ENCODE measurements around the gene GYG2. TPM values are rescaled to one million over a fixed set of nuclear protein-coding genes. Genes with fewer than 3 reads are reported as not detected.

GYG2 gene
- total RNA-seq, 4 donors from 2014 or later: 3.0 to 6.8 (median 4.2) TPM

- TF ChIP-seq, protein P1, sequence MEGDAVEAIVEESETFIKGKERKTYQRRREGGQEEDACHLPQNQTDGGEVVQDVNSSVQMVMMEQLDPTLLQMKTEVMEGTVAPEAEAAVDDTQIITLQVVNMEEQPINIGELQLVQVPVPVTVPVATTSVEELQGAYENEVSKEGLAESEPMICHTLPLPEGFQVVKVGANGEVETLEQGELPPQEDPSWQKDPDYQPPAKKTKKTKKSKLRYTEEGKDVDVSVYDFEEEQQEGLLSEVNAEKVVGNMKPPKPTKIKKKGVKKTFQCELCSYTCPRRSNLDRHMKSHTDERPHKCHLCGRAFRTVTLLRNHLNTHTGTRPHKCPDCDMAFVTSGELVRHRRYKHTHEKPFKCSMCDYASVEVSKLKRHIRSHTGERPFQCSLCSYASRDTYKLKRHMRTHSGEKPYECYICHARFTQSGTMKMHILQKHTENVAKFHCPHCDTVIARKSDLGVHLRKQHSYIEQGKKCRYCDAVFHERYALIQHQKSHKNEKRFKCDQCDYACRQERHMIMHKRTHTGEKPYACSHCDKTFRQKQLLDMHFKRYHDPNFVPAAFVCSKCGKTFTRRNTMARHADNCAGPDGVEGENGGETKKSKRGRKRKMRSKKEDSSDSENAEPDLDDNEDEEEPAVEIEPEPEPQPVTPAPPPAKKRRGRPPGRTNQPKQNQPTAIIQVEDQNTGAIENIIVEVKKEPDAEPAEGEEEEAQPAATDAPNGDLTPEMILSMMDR (IDR thresholded peaks at IDR 0.05): no peak
- TF ChIP-seq EP300 (IDR thresholded peaks at IDR 0.05; ENCODE audit: low read depth): no peak
- no peak for TF ChIP-seq POLR2AphosphoS5 (IDR thresholded peaks at IDR 0.05)
- Histone ChIP-seq H3K4me1 (no peaks in the 10 kb centered on the region), H3K27me3 (no peaks in the 10 kb centered on the region), H3K27ac (no peak overlapping the region), H3K9me3 (no peaks in the 10 kb centered on the region), H3K4me3 (no peak overlapping the region), H3K36me3 (no peaks in the 10 kb centered on the region)
- in situ Hi-C loops (cut with MboI; ENCODE audit: low pct_ligation_motif_present in 1 of 4, low pct_unique_long_range_greater_than_20kb in 1 of 4, low sequenced_read_pairs in 3 of 4): no loop called here
- intact Hi-C loops (cut with DNase I; ENCODE audit: low total_unique reads): no loop called here
- whole genome bisulfite sequencing, 2 donors (ENCODE audit: low coverage in 1 of 2): 95% methylated on average over 3 of the region's 3 CpGs; no CpG with 5 or more reads in 1 of the 2 donors
- no peak for DNase-seq
Measured at GRCh38 chrX:2910109-2910508, 81.4 kb downstream of the GYG2 start.

DNA sequence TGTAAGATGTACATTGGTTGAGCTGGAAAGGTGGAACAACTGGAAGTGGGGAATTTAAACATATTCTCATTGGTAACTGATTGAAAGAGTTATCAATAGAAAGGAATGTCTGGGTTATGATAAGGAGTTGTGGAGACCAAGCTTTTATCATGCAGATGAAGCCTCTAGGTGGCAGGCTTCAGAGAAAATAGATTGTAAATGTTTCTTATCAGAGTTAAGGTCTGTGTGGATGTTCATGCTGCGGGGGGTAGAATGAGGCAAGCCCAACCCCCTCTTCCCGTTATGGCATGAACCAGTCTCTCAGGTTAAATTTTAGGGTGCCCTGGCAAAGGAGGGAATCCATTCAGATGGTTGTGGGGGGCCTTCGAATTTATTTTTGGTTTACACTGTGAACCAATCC, 84.4 kb downstream of the GYG2 start:
- WGBS, 2 donors (ENCODE audit: low coverage in 1 of 2): 53% methylated on average over 3 of the region's 3 CpGs; no CpG with 5 or more reads in 1 of the 2 donors
- H3K36me3 ChIP-seq: no peaks in the 10 kb centered on the region
- no peaks in the 10 kb centered on the region for H3K9me3 ChIP-seq
- intact Hi-C loops (cut with DNase I; ENCODE audit: low total_unique reads): no loop called here
- in situ Hi-C loops (cut with MboI; ENCODE audit: low pct_ligation_motif_present in 1 of 4, low pct_unique_long_range_greater_than_20kb in 1 of 4, low sequenced_read_pairs in 3 of 4): no loop called here
- TF ChIP-seq, protein P1 (IDR thresholded peaks at IDR 0.05): no peak
- TF ChIP-seq EP300 (IDR thresholded peaks at IDR 0.05; ENCODE audit: low read depth) (no peak), POLR2AphosphoS5 (IDR thresholded peaks at IDR 0.05) (no peak), POLR2A (IDR thresholded peaks at IDR 0.05) (no peak)
- DNase-seq: no peak
- H3K4me1 ChIP-seq: no peaks in the 10 kb centered on the region
- no peak overlapping the region for H3K27ac ChIP-seq
- H3K4me3 ChIP-seq: no peak overlapping the region
- H3K27me3 ChIP-seq: no peaks in the 10 kb centered on the region

DNA sequence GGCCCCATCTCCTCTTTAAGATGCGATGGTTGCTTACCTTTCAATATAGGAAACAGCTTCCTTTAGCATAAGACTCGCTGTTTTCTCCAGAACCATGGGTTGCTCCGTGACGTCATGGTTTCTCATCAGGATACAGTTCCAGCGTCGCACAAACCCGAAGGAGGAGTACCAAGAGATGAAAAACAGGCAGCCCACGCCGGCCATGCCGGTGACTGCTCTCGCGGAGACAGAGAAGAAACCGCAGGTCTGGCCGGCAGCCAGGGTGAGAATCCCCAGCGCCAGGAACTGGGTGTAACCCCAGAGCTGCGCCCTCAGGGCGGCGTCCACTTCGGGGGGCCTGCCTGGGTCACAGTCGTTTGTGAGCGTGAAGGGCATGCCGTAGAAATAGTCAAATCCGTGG, 89.0 kb downstream of the GYG2 start:
- no peak overlapping the region for H3K4me3 ChIP-seq
- no peaks in the 10 kb centered on the region for H3K36me3 ChIP-seq
- in situ Hi-C loops (cut with MboI; ENCODE audit: low pct_ligation_motif_present in 1 of 4, low pct_unique_long_range_greater_than_20kb in 1 of 4, low sequenced_read_pairs in 3 of 4): no loop called here
- TF ChIP-seq POLR2AphosphoS5 (IDR thresholded peaks at IDR 0.05) (no peak), EP300 (IDR thresholded peaks at IDR 0.05; ENCODE audit: low read depth) (no peak), POLR2A (IDR thresholded peaks at IDR 0.05) (no peak)
- TF ChIP-seq, protein P1 (IDR thresholded peaks at IDR 0.05): no peak
- no peak overlapping the region for H3K27ac ChIP-seq
- 92% methylated on average over 20 of the region's 23 CpGs; no CpG with 5 or more reads in 1 of the 2 donors for WGBS, 2 donors (ENCODE audit: low coverage in 1 of 2)
- no peaks in the 10 kb centered on the region for H3K4me1 ChIP-seq
- DNase-seq: no peak
- no peaks in the 10 kb centered on the region for H3K9me3 ChIP-seq
- no peaks in the 10 kb centered on the region for H3K27me3 ChIP-seq
- intact Hi-C loops (cut with DNase I; ENCODE audit: low total_unique reads): no loop called here

GRCh38 chrX:2921193-2921592, 92.5 kb downstream of the GYG2 start:
- Histone ChIP-seq H3K27me3 (no peaks in the 10 kb centered on the region), H3K27ac (no peak overlapping the region), H3K4me1 (no peaks in the 10 kb centered on the region), H3K9me3 (no peaks in the 10 kb centered on the region), H3K36me3 (no peaks in the 10 kb centered on the region), H3K4me3 (no peak overlapping the region)
- TF ChIP-seq POLR2A (IDR thresholded peaks at IDR 0.05): no peak
- TF ChIP-seq POLR2AphosphoS5 (IDR thresholded peaks at IDR 0.05): no peak
- TF ChIP-seq, protein P1 (IDR thresholded peaks at IDR 0.05): no peak
- TF ChIP-seq EP300 (IDR thresholded peaks at IDR 0.05; ENCODE audit: low read depth): no peak
- 93% methylated on average over 1 of the region's 1 CpG; no CpG with 5 or more reads in 1 of the 2 donors for WGBS, 2 donors (ENCODE audit: low coverage in 1 of 2)
- intact Hi-C loops (cut with DNase I; ENCODE audit: low total_unique reads) (no loop called here), in situ Hi-C loops (cut with MboI; ENCODE audit: low pct_ligation_motif_present in 1 of 4, low pct_unique_long_range_greater_than_20kb in 1 of 4, low sequenced_read_pairs in 3 of 4) (no loop called here)
- no peak for DNase-seq

Data from transverse colon (tissue), 4 donors.